HCT116 (cell line): Measurements from ENCODE around the gene ARF5.
"Not testable (repeated sequence)": the region's sequence is repeated elsewhere in the genome, so short reads cannot be mapped to it uniquely, and the experiment has no call there.

ENCODE experiments used
- CTCF ChIP-seq, 3 experiments: fragments of 200-600 bp in 1 of 3; sonication (generic) in 1 of 3; IDR thresholded peaks in 2 of 3; conservative IDR thresholded peaks in 1 of 3; 2 replicates each; pipeline ENCODE4 v1.5.1; 2012 to 2017; ENCODE audit warnings: low read depth in 2 of 3, low read length in 2 of 3, antibody characterized with exemption in 1 of 3, borderline replicate concordance in 1 of 3, control low read depth in 1 of 3, mild to moderate bottlenecking in 1 of 3, mixed read lengths in 1 of 3, mixed run types in 1 of 3, moderate library complexity in 1 of 3; ENCODE audit not compliant: insufficient read depth in 1 of 3
- EZH2 ChIP-seq: fragments of 200-600 bp; sonication (generic); IDR thresholded peaks from 2 replicates; pipeline ENCODE4 v1.6.1; 2017; ENCODE audit warnings: antibody characterized with exemption, mixed run types
- EZH2phosphoT487 ChIP-seq: fragments of 200-600 bp; IDR thresholded peaks from 2 replicates; pipeline ENCODE4 v1.6.1; 2018; ENCODE audit warnings: antibody characterized with exemption, borderline replicate concordance
- MAX ChIP-seq: IDR thresholded peaks from 2 replicates; pipeline ENCODE4 v1.6.1; 2012
- POLR2A ChIP-seq: IDR thresholded peaks from 2 replicates; pipeline ENCODE4 v1.7.0; 2011; ENCODE audit warnings: borderline replicate concordance; ENCODE audit not compliant: insufficient read depth, insufficient read length; ENCODE audit errors: extremely low read depth
- POLR2AphosphoS5 ChIP-seq: IDR thresholded peaks from 2 replicates; pipeline ENCODE4 v1.6.1; 2011; ENCODE audit warnings: mild to moderate bottlenecking, low read depth, low read length, moderate library complexity
- RAD21 ChIP-seq: IDR thresholded peaks from 2 replicates; pipeline ENCODE4 v1.6.1; 2012; ENCODE audit warnings: low read depth, mild to moderate bottlenecking
- SIN3A ChIP-seq: IDR thresholded peaks from 2 replicates; pipeline ENCODE4 v1.6.1; 2012; ENCODE audit warnings: low read depth
- ZNF274 ChIP-seq: fragments of 200-500 bp; sonication (Bioruptor generic); IDR thresholded peaks from 2 replicates; pipeline ENCODE4 v1.6.1; 2014; ENCODE audit warnings: mild to moderate bottlenecking, low read depth, low read length, inconsistent platforms

DNA sequence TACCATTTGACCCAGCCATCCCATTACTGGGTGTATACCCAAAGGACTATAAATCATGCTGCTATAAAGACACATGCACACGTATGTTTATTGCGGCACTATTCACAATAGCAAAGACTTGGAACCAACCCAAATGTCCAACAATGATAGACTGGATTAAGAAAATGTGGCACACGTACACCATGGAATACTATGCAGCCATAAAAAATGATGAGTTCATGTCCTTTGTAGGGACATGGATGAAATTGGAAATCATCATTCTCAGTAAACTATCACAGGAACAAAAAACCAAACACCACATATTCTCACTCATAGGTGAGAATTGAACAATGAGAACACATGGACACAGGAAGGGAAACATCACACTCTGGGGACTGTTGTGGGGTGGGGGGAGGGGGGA is 20.2 kb upstream of the ARF5 start:
- TF ChIP-seq CTCF (IDR thresholded peaks at IDR 0.05 in 2 of 3, conservative IDR thresholded peaks at IDR 0.05 in 1 of 3; ENCODE audit: borderline replicate concordance in 1 of 3, insufficient read depth in 1 of 3, low read depth in 2 of 3, low read length in 2 of 3); POLR2A; SIN3A; POLR2AphosphoS5; EZH2; MAX; EZH2phosphoT487; RAD21; ZNF274: not testable (repeated sequence)
